HEK293 (cell line): ENCODE data around the gene ZDHHC14.

Experiments used
- MEIS1 ChIP-seq: sonication (generic); formaldehyde crosslinking; IDR thresholded peaks from 2 replicates; pipeline ENCODE4 v1.8.1; 2022; ENCODE audit warnings: missing genetic modification reagents, mild to moderate bottlenecking, borderline replicate concordance
- ZNF416 ChIP-seq: fragments of 450-650 bp; formaldehyde crosslinking; IDR thresholded peaks from 2 replicates; pipeline ENCODE4 v1.5.1; 2016; ENCODE audit warnings: missing biosample characterization, missing genetic modification characterization
- TF ChIP-seq, protein P1 (sequence below): fragments of 450-650 bp; formaldehyde crosslinking; IDR thresholded peaks from 2 replicates; pipeline ENCODE4 v1.5.1; 2016; ENCODE audit warnings: missing biosample characterization, missing genetic modification characterization

DNA sequence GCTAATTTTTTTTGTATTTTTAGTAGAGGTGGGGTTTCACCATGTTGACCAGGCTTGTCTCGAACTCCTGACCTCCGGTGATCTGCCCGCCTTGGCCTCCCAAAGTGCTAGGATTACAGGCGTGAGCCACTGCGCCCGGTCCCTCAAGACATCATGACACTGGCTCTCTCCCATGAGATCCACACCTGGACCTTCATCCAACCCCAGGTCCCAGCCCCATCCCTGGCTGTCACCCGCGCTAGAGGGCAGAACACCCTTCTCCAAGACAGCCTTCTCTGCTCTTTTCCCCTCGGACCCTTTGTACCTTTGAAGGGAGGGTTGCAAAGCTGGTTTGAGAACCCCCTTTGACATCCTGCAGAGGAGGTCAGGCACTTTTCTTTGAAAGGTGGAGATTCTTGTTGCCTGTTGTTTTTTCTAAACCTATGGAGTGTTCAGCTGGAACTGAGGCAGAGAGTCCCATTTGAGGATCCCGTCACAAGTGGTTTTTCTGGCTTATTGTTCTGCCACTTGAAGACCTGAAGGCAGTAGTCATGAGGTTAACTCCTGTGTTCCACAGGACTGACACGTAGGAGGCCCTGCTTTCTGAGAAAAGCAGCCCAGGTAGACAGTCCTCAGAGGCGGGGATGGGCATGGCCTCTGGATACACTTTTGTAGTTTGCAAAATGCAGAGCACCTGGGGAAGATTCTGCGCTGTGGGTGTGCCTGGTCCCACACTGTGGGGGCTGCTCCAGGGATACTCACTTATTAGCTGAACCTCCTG lies 270.9 kb downstream of the ZDHHC14 start:
- TF ChIP-seq, protein P1, sequence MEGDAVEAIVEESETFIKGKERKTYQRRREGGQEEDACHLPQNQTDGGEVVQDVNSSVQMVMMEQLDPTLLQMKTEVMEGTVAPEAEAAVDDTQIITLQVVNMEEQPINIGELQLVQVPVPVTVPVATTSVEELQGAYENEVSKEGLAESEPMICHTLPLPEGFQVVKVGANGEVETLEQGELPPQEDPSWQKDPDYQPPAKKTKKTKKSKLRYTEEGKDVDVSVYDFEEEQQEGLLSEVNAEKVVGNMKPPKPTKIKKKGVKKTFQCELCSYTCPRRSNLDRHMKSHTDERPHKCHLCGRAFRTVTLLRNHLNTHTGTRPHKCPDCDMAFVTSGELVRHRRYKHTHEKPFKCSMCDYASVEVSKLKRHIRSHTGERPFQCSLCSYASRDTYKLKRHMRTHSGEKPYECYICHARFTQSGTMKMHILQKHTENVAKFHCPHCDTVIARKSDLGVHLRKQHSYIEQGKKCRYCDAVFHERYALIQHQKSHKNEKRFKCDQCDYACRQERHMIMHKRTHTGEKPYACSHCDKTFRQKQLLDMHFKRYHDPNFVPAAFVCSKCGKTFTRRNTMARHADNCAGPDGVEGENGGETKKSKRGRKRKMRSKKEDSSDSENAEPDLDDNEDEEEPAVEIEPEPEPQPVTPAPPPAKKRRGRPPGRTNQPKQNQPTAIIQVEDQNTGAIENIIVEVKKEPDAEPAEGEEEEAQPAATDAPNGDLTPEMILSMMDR: no peak
- TF ChIP-seq ZNF416 (tag by site-specific recombination) (no peak), MEIS1 (CRISPR knock-in tag) (no peak)
